Ovary (tissue), 9 donors: Measurements from ENCODE around the gene PACC1. TPM values are rescaled to one million over a fixed set of nuclear protein-coding genes. Genes with fewer than 3 reads are reported as not detected.
"Not testable (repeated sequence)": the region's sequence is repeated elsewhere in the genome, so short reads cannot be mapped to it uniquely, and the experiment has no call there.

Experiments
- DNase-seq, 5 donors: peaks; one replicate each; pipeline ENCODE4 v3.0.0-alpha.2; 2019 to 2020
- H3K27ac ChIP-seq, 2 donors: fragments of 200-600 bp; one replicate each; pipeline versions ENCODE4 v1.5.1 to v1.8.0; 2019 to 2022
- H3K27me3 ChIP-seq: fragments of 200-600 bp; one replicate; pipeline ENCODE4 v1.8.0; 2022
- H3K36me3 ChIP-seq: fragments of 200-600 bp; sonication (generic); one replicate; pipeline ENCODE4 v1.5.1; 2019
- H3K4me1 ChIP-seq: one replicate; pipeline ENCODE4 v1.8.1; 2013; ENCODE audit warnings: mild to moderate bottlenecking, moderate library complexity; ENCODE audit not compliant: insufficient read depth
- H3K4me3 ChIP-seq: fragments of 200-600 bp; sonication (generic); one replicate; pipeline ENCODE4 v1.5.1; 2017
- H3K9me3 ChIP-seq, 2 donors: fragments of 200-600 bp in 1 of 2; sonication (generic) in 1 of 2; one replicate each; pipeline versions ENCODE4 v1.5.1 to v1.8.1; 2013 to 2019; ENCODE audit warnings: mild to moderate bottlenecking in 1 of 2, moderate library complexity in 1 of 2
- EP300 ChIP-seq: sonication (generic); formaldehyde crosslinking; IDR thresholded peaks from one replicate; pipeline ENCODE4 v1.6.1; 2017; ENCODE audit warnings: antibody characterized with exemption
- POLR2A ChIP-seq: fragments of 450-650 bp; IDR thresholded peaks from one replicate; pipeline ENCODE4 v1.6.1; 2017; ENCODE audit warnings: antibody characterized with exemption, mild to moderate bottlenecking, moderate library complexity
- WGBS, 3 donors: extraction: QIAGEN DNeasy Blood & Tissue Kit in 1 of 3; methylation state at CpG; one replicate each; pipeline versions ENCODE4 v1.1.5 to v1.1.7; 2013 to 2017; 5-methylcytosine and 5-hydroxymethylcytosine counted together
- intact Hi-C, 4 donors: fragments of 100-400 bp; cut with DNase I; formaldehyde crosslinking; loops; one replicate each; pipeline versions ENCODE4 v1.11.0 to v1.15.1; 2022 to 2023
- polyA plus RNA-seq, 2 donors: library from polyadenylated mRNA; stranded (reverse); fragments of 200-250 nt in 1 of 2; fragments of 350-450 nt in 1 of 2; fragmentation: Illumina TruSeq in 1 of 2; extraction: RNeasy Lipid Tissue Mini Kit (QIAGEN cat#74804) in 1 of 2; gene quantifications; one replicate each; pipeline ENCODE4 v1.2.3, GENCODE V29; 2013 to 2014
- total RNA-seq, 7 donors: library from RNA; depleted of rRNA in 2 of 7; stranded (reverse); fragments of >200 nt in 2 of 7; fragmentation: NEBNext Ultra II Directional in 3 of 7; extraction: Animal tissue kit (Norgen Biotek cat#: 25700) in 3 of 7; gene quantifications; one replicate each; pipeline versions ENCODE4 v1.1.0 to v1.2.4, GENCODE V29; 2016 to 2023
- TF ChIP-seq, protein P1 (sequence below), 3 donors: fragments of 450-650 bp in 2 of 3; fragments of 200-600 bp in 1 of 3; IDR thresholded peaks; one replicate each; pipeline versions ENCODE4 v1.5.1 to v1.8.0; 2016 to 2022; ENCODE audit warnings: antibody characterized with exemption in 3 of 3, mild to moderate bottlenecking in 1 of 3
- donor health status: DM: no; HTN: no; CAD: no; lungs with moderate emphysema.
- donor health status: DM: no; HTN: no; CAD: no.
- donor health status: Bipolar disorder and iron deficiency.
- donor health status: DM: yes; HTN: yes; CAD: no.
- donor health status: DM: no; HTN: no; CAD: no.
- donor health status: DM: yes; HTN: yes; CAD: no.

The PACC1 gene
- total and polyA plus RNA-seq, 9 donors: 1.9 to 9.5 (median 2.9) TPM

DNA sequence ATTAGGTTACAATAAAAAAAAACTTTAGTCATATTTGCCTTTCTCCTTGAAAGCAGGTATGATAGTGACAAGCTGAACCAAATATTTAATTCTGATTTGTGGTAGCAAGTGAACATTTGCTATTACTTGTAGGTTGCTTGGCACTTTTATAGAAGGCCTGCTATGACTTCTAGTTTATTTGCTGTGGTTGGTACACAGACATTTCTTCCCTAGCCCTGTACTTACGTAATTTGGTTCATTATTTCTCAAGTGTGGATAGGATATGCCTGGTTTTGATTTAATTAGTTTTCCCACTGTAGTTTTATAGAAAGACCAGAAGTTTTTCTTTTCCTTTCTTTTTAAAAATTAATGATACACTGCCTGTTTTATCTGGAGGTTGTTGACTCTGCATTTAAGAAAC is 73.6 kb downstream of the PACC1 start:
- 93 to 97% (median 96%) methylated on average over 1 of the region's 1 CpG for WGBS, 3 donors
- H3K4me1 ChIP-seq: no peaks in the 10 kb centered on the region
- no peak overlapping the region for H3K27ac ChIP-seq
- intact Hi-C loops: no loop called here
- no peaks in the 10 kb centered on the region for H3K36me3 ChIP-seq
- H3K4me3 ChIP-seq: no peak overlapping the region
- H3K9me3 ChIP-seq: no peaks in the 10 kb centered on the region
- no peaks in the 10 kb centered on the region for H3K27me3 ChIP-seq
- TF ChIP-seq, protein P1, sequence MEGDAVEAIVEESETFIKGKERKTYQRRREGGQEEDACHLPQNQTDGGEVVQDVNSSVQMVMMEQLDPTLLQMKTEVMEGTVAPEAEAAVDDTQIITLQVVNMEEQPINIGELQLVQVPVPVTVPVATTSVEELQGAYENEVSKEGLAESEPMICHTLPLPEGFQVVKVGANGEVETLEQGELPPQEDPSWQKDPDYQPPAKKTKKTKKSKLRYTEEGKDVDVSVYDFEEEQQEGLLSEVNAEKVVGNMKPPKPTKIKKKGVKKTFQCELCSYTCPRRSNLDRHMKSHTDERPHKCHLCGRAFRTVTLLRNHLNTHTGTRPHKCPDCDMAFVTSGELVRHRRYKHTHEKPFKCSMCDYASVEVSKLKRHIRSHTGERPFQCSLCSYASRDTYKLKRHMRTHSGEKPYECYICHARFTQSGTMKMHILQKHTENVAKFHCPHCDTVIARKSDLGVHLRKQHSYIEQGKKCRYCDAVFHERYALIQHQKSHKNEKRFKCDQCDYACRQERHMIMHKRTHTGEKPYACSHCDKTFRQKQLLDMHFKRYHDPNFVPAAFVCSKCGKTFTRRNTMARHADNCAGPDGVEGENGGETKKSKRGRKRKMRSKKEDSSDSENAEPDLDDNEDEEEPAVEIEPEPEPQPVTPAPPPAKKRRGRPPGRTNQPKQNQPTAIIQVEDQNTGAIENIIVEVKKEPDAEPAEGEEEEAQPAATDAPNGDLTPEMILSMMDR (IDR thresholded peaks at IDR 0.05): no peak
- TF ChIP-seq POLR2A (no peak), EP300 (no peak)
- DNase-seq: no peak

DNA sequence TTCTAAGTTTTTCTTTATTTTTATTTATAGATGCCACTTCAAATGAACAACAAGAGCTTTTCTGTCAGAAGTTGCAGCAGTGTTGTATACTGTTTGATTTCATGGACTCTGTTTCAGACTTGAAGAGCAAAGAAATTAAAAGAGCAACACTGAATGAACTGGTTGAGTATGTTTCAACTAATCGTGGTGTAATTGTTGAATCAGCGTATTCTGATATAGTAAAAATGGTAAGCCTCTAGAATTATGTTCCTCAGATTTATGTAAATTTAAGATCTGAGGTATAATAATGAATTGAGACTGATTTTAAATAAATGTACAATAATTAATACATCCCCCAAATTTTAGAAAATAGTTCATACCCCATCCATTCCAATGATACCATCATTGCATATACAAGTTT is 85.6 kb downstream of the PACC1 start:
- H3K36me3 ChIP-seq: no peaks in the 10 kb centered on the region
- H3K4me3 ChIP-seq: no peak overlapping the region
- no peaks in the 10 kb centered on the region for H3K4me1 ChIP-seq
- no peaks in the 10 kb centered on the region for H3K27me3 ChIP-seq
- intact Hi-C loops: no loop called here
- TF ChIP-seq, protein P1 (IDR thresholded peaks at IDR 0.05): no peak
- TF ChIP-seq EP300 (no peak), POLR2A (no peak)
- WGBS, 3 donors: 93 to 95% (median 95%) methylated on average over 2 of the region's 2 CpGs
- no peaks in the 10 kb centered on the region for H3K9me3 ChIP-seq
- DNase-seq: no peak
- H3K27ac ChIP-seq: no peak overlapping the region

DNA sequence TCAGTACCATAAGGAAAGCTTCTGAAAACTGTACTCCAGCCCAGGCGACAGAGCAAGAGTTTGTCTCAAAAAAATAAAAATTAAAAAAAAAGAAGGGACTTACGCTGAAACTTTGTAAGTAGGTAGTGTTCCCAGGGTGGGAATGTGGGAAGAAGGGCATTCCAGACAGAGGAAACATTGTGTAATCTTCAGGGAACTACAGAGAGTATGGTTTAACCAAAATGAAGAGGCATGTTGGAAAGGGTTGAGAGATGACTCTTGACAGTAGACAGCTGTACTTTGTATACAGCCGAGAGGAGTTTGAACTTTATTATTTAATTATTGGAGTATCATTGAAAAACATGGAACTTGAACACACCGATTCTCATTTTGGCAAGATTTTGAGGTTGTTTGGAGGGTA is 86.4 kb downstream of the PACC1 start:
- Histone ChIP-seq H3K27ac (no peak overlapping the region), H3K27me3 (no peaks in the 10 kb centered on the region), H3K4me1 (no peaks in the 10 kb centered on the region), H3K9me3 (no peaks in the 10 kb centered on the region), H3K36me3 (no peaks in the 10 kb centered on the region), H3K4me3 (no peak overlapping the region)
- intact Hi-C loops: no loop called here
- TF ChIP-seq POLR2A (no peak), EP300 (no peak)
- TF ChIP-seq, protein P1 (IDR thresholded peaks at IDR 0.05): no peak
- DNase-seq: no peak
- 68 to 80% (median 72%) methylated on average over 4 of the region's 4 CpGs for WGBS, 3 donors

DNA sequence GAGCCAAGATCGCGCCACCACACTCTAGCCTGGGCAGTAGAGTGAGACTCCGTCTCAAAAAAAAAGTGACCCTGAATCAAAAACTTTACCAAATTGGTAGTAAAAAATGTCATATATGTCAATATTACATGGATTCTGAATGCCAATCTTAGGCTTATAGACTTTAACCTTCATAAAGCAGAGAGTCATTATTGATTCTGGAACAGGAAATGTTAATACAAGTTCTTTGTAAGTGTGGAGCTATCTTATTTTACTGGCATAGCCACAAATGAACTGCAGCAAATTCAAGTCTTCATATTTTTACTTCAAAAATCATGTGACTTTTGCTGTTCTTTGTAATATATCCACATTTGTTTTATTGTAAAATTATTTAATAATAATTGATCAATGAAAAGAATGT is 88.1 kb downstream of the PACC1 start:
- no peaks in the 10 kb centered on the region for H3K27me3 ChIP-seq
- no peak overlapping the region for H3K27ac ChIP-seq
- WGBS, 3 donors: 67 to 99% (median 98%) methylated on average over 3 of the region's 3 CpGs
- no peak for DNase-seq
- TF ChIP-seq EP300 (no peak), POLR2A (no peak)
- TF ChIP-seq, protein P1 (IDR thresholded peaks at IDR 0.05): no peak
- H3K9me3 ChIP-seq: no peaks in the 10 kb centered on the region
- H3K4me3 ChIP-seq: no peak overlapping the region
- no peaks in the 10 kb centered on the region for H3K4me1 ChIP-seq
- H3K36me3 ChIP-seq: no peaks in the 10 kb centered on the region
- intact Hi-C loops: no loop called here

DNA sequence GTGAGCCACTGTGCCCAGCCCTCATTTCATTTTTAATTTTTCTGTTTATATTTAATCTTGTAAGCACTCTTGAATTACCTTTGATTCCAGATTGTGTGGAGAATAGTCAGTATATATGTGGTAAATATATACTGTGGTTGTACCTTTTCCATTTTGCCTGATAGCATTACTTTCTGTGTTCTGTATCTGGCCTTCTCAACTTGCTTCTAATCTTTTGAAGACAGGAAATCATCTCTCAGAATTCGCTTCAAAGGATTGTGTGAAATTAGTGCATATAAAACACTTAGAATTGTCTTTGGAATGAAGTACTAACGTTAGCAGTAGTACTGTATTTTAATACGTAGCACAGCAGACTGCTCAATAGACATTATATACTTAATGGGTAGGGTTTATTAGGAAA is 91.6 kb downstream of the PACC1 start:
- 54 to 90% (median 57%) methylated on average over 3 of the region's 3 CpGs for WGBS, 3 donors
- no peak for DNase-seq
- H3K27me3 ChIP-seq: no peaks in the 10 kb centered on the region
- no peak overlapping the region for H3K4me3 ChIP-seq
- no peaks in the 10 kb centered on the region for H3K4me1 ChIP-seq
- no peaks in the 10 kb centered on the region for H3K36me3 ChIP-seq
- TF ChIP-seq POLR2A (no peak), EP300 (no peak)
- TF ChIP-seq, protein P1 (IDR thresholded peaks at IDR 0.05): no peak
- no peak overlapping the region for H3K27ac ChIP-seq
- H3K9me3 ChIP-seq: no peaks in the 10 kb centered on the region
- intact Hi-C loops: no loop called here

DNA sequence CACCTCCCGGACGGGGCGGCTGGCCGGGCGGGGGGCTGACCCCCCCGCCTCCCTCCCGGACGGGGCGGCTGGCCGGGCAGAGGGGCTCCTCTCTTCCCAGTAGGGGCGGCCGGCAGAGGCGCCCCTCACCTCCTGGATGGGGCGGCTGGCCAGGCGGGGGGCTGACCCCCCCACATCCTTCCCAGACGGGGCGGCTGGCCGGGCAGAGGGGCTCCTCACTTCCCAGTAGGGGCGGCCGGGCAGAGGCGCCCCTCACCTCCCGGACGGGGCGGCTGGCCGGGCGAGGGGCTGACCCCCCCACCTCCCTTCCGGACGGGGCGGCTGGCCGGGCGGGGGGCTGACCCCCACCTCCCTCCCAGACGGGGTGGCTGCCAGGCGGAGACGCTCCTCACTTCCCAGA is 93.7 kb downstream of the PACC1 start:
- H3K4me3 ChIP-seq, H3K27ac ChIP-seq, intact Hi-C loops, H3K36me3 ChIP-seq, H3K4me1 ChIP-seq, H3K27me3 ChIP-seq, H3K9me3 ChIP-seq, DNase-seq: not testable (repeated sequence)
- 90 to 95% (median 91%) methylated on average over 4 to 13 of the region's 34 CpGs for WGBS, 3 donors
